ENCODE data around the gene TTPAL.

TTPAL gene

GRCh38 chr20:44479643-44480042 lies 4.0 kb downstream of the TTPAL start:
- no peak for DNase-seq (ENCODE audit: low read depth)
- no peak overlapping the region for H3K4me3 ChIP-seq (ENCODE audit: low read depth, low read length)
- TF ChIP-seq, protein P1, sequence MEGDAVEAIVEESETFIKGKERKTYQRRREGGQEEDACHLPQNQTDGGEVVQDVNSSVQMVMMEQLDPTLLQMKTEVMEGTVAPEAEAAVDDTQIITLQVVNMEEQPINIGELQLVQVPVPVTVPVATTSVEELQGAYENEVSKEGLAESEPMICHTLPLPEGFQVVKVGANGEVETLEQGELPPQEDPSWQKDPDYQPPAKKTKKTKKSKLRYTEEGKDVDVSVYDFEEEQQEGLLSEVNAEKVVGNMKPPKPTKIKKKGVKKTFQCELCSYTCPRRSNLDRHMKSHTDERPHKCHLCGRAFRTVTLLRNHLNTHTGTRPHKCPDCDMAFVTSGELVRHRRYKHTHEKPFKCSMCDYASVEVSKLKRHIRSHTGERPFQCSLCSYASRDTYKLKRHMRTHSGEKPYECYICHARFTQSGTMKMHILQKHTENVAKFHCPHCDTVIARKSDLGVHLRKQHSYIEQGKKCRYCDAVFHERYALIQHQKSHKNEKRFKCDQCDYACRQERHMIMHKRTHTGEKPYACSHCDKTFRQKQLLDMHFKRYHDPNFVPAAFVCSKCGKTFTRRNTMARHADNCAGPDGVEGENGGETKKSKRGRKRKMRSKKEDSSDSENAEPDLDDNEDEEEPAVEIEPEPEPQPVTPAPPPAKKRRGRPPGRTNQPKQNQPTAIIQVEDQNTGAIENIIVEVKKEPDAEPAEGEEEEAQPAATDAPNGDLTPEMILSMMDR (conservative IDR thresholded peaks at IDR 0.05; ENCODE audit: low read depth, low read length) = no peak

DNA sequence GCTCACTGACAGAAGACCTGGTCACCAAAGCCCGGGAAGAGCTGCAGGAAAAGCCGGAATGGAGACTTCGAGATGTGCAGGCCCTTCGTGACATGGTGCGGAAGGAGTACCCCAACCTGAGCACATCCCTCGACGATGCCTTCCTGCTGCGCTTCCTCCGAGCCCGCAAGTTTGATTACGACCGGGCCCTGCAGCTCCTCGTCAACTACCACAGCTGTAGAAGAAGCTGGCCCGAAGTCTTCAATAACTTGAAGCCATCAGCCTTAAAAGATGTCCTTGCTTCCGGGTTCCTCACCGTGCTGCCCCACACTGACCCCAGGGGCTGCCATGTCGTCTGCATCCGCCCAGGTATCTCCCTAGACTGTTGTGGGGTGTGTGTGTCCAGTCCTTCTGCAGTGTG lies 4.4 kb downstream of the TTPAL start:
- no peak overlapping the region for H3K4me3 ChIP-seq (ENCODE audit: low read depth, low read length)
- DNase-seq (ENCODE audit: low read depth) = no peak
- TF ChIP-seq, protein P1 (conservative IDR thresholded peaks at IDR 0.05; ENCODE audit: low read depth, low read length) = no peak

- TF ChIP-seq, protein P1 (conservative IDR thresholded peaks at IDR 0.05; ENCODE audit: low read depth, low read length) = no peak
- no peak overlapping the region for H3K4me3 ChIP-seq (ENCODE audit: low read depth, low read length)
- DNase-seq (ENCODE audit: low read depth) = no peak
These were observed 6.2 kb downstream of the TTPAL start for GRCh38 chr20:44481719-44482416.

DNA sequence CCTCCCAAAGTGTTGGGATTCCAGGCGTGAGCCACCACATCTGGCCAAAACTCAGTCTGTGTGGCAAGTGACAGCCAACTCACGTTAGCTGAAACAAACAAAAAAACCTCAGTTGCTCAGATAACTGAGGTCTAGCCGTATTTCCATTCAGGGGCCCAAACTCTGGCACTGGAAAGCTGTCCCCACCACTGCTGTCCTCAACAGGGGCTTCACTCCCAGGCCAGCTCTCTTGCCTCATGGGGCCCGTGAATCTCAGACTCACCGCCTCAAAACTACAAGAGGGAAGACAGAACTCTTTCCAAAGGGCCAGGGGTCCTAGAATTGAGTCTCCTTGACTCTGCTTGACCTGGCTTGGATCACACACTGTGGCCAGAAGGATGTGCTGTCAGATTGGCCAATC lies 7.4 kb downstream of the TTPAL start:
- TF ChIP-seq, protein P1 (conservative IDR thresholded peaks at IDR 0.05; ENCODE audit: low read depth, low read length) = no peak
- DNase-seq (ENCODE audit: low read depth) = no peak
- H3K4me3 ChIP-seq (ENCODE audit: low read depth, low read length) = no peak overlapping the region

DNA sequence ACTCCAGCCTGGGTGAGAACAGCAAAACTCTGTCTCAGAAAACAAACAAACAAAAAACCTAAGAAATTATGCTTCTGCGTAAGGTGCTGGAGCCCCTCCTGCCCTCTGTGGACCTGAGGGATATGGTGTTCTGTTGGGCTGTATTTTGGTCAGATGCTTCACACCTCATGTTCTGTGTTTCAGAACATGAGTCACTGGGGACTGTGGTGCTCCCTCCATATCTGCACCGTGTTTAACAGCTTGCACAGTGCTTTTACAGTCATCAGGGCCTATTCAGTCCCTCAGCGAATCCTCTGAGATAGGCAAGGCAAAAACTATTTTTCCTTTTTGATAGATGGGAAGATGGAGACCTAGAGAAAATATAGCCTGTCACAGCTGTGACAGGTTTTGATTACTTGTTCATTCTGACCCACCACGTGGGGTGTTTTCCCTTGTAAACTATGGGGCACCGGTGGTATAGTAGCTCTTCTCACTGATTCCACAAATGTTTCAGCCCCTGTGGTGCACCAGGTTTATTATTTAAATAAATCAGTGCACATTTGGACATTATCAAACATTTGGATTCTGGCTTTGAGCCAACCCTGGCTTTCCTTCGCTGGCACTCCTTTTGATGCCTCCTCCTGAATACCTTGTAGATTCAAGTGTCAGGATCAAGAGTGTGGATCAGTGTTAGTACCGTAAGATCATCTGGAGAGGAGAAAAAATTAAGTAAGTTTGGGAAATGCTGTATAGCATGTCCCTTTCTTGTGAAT lies 9.6 kb downstream of the TTPAL start:
- DNase-seq (ENCODE audit: low read depth) = peak; percentile 37
- no peak overlapping the region for H3K4me3 ChIP-seq (ENCODE audit: low read depth, low read length)

DNA sequence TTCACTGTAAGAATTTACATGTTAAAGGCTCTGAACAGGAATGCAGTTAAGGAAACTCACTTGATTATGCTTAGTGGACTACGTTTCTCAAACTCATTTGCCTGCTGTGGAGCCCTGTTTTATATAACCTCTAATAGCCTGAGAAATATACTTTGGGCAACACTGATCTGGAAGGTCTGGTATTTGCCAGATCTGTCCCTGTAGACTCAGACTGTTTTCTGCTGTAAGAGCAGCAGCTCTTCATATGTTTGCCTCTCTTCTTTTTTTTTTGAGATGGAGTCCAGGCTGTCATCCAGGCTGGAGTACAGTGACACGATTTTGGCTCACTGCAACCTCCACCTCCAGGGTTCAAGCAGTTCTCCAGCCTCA lies 10.1 kb downstream of the TTPAL start:
- no peak for DNase-seq (ENCODE audit: low read depth)
- H3K4me3 ChIP-seq (ENCODE audit: low read depth, low read length) = no peak overlapping the region
- TF ChIP-seq, protein P1 (conservative IDR thresholded peaks at IDR 0.05; ENCODE audit: low read depth, low read length) = no peak

More for the DNA sequence above, 9.6 kb downstream of the TTPAL start:
- TF ChIP-seq, protein P1 (conservative IDR thresholded peaks at IDR 0.05; ENCODE audit: low read depth, low read length) = no peak

Measured in choroid plexus epithelial cell (primary cell).